Osteoblast (primary cell): Measurements from ENCODE around the gene ANKRD6. TPM values are rescaled to one million over a fixed set of nuclear protein-coding genes. Genes with fewer than 3 reads are reported as not detected.

Experiments used
- DNase-seq: peaks from one replicate; pipeline ENCODE4 v3.0.0; 2011; ENCODE audit warnings: low spot score, mixed read lengths; ENCODE audit not compliant: insufficient read length; ENCODE audit errors: missing footprints
- H2AFZ ChIP-seq: 2 replicates; pipeline ENCODE4 v1.6.0; 2011; ENCODE audit warnings: mild to moderate bottlenecking, low read length
- H3K27ac ChIP-seq: 2 replicates; pipeline ENCODE4 v1.5.1; 2011; ENCODE audit warnings: mild to moderate bottlenecking, low read depth, low read length, moderate library complexity
- H3K27me3 ChIP-seq: 2 replicates; pipeline ENCODE4 v1.6.0; 2012; ENCODE audit warnings: mild to moderate bottlenecking, control low read depth, inconsistent platforms, low read length, moderate library complexity; ENCODE audit not compliant: insufficient read depth
- H3K36me3 ChIP-seq: 2 replicates; pipeline ENCODE4 v1.5.1; 2011; ENCODE audit warnings: mild to moderate bottlenecking, low read length, control low read depth, moderate library complexity; ENCODE audit not compliant: insufficient read depth
- H3K4me1 ChIP-seq: 2 replicates; pipeline ENCODE4 v1.5.1; 2011; ENCODE audit warnings: mild to moderate bottlenecking, low read length, control low read depth, moderate library complexity; ENCODE audit not compliant: insufficient read depth
- H3K4me2 ChIP-seq: 2 replicates; pipeline ENCODE4 v1.6.0; 2011; ENCODE audit warnings: mild to moderate bottlenecking, low read length; ENCODE audit not compliant: insufficient read depth
- H3K4me3 ChIP-seq: fragments of 200-600 bp; sonication (generic); 3 replicates; pipeline ENCODE4 v1.5.1; 2012; ENCODE audit warnings: mild to moderate bottlenecking, low read length, inconsistent platforms; ENCODE audit not compliant: insufficient read depth
- H3K79me2 ChIP-seq: 2 replicates; pipeline ENCODE4 v1.6.0; 2012; ENCODE audit warnings: mild to moderate bottlenecking, low read length, control low read depth, inconsistent platforms; ENCODE audit not compliant: insufficient read depth
- H3K9me3 ChIP-seq: 2 replicates; pipeline ENCODE4 v1.5.1; 2011; ENCODE audit warnings: low read depth, low read length, control low read depth
- H4K20me1 ChIP-seq: 2 replicates; pipeline ENCODE4 v1.6.0; 2012; ENCODE audit warnings: mild to moderate bottlenecking, low read length, control low read depth; ENCODE audit not compliant: insufficient read depth
- CTCF ChIP-seq: IDR thresholded peaks from 2 replicates; pipeline ENCODE4 v1.5.1; 2011; ENCODE audit warnings: mild to moderate bottlenecking, low read depth, low read length, moderate library complexity; ENCODE audit errors: extremely low read depth
- total RNA-seq: library from RNA; depleted of rRNA; stranded (reverse); fragments of >200 nt; gene quantifications from 2 replicates; pipeline ENCODE4 v1.2.3, GENCODE V29; 2012

ANKRD6 gene
- total RNA-seq, 1 donor: 11.2 TPM

GRCh38 chr6:89509777-89510281, 76.9 kb downstream of the ANKRD6 start:
- H3K36me3 ChIP-seq: no peaks in the 10 kb centered on the region
- H3K4me1 ChIP-seq: no peaks in the 10 kb centered on the region
- H3K27ac ChIP-seq: no peak overlapping the region
- H3K4me2 ChIP-seq: no peak overlapping the region
- TF ChIP-seq CTCF: no peak
- no peaks in the 10 kb centered on the region for H3K9me3 ChIP-seq
- no peaks in the 10 kb centered on the region for H4K20me1 ChIP-seq
- H3K27me3 ChIP-seq: no peaks in the 10 kb centered on the region
- no peaks in the 10 kb centered on the region for H3K79me2 ChIP-seq
- no peak for DNase-seq
- H3K4me3 ChIP-seq: no peak overlapping the region
- no peak overlapping the region for H2AFZ ChIP-seq

DNA sequence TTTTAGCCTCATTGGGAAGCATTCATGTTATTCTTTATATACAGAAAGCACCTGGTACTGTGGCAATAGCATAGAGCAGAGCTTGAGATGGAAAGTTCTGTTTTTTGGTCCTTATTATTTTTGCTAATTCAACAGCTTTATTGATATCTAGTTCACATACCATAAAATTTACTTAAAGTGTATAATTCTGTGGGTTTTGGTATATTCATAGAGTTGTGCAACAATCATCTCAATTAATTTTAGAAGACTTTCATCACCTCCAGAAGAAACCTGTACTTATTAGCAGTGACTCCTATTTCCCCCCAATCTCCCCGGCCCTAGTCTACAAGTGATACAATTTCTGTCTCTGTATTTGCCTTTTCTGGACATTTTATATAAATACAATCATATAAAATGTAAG, 77.4 kb downstream of the ANKRD6 start:
- H3K36me3 ChIP-seq: no peaks in the 10 kb centered on the region
- TF ChIP-seq CTCF: no peak
- no peak overlapping the region for H3K4me2 ChIP-seq
- no peaks in the 10 kb centered on the region for H3K79me2 ChIP-seq
- no peak for DNase-seq
- H3K27me3 ChIP-seq: no peaks in the 10 kb centered on the region
- H2AFZ ChIP-seq: no peak overlapping the region
- no peak overlapping the region for H3K27ac ChIP-seq
- no peaks in the 10 kb centered on the region for H3K4me1 ChIP-seq
- H4K20me1 ChIP-seq: no peaks in the 10 kb centered on the region
- no peaks in the 10 kb centered on the region for H3K9me3 ChIP-seq
- H3K4me3 ChIP-seq: no peak overlapping the region

- H3K4me2 ChIP-seq: no peak overlapping the region
- H3K79me2 ChIP-seq: no peaks in the 10 kb centered on the region
- H3K36me3 ChIP-seq: no peaks in the 10 kb centered on the region
- no peak overlapping the region for H3K4me3 ChIP-seq
- no peak overlapping the region for H3K27ac ChIP-seq
- H3K4me1 ChIP-seq: no peaks in the 10 kb centered on the region
- H3K9me3 ChIP-seq: no peaks in the 10 kb centered on the region
- no peaks in the 10 kb centered on the region for H3K27me3 ChIP-seq
- no peak overlapping the region for H2AFZ ChIP-seq
- no peak for DNase-seq
- H4K20me1 ChIP-seq: no peaks in the 10 kb centered on the region
- no peak for TF ChIP-seq CTCF
Observed at GRCh38 chr6:89518352-89519055, 85.6 kb downstream of the ANKRD6 start.

GRCh38 chr6:89520736-89521135, 87.8 kb downstream of the ANKRD6 start:
- no peaks in the 10 kb centered on the region for H3K4me1 ChIP-seq
- no peak overlapping the region for H2AFZ ChIP-seq
- no peak overlapping the region for H3K4me3 ChIP-seq
- H3K9me3 ChIP-seq: no peaks in the 10 kb centered on the region
- H4K20me1 ChIP-seq: no peaks in the 10 kb centered on the region
- no peak for DNase-seq
- no peaks in the 10 kb centered on the region for H3K27me3 ChIP-seq
- H3K79me2 ChIP-seq: no peaks in the 10 kb centered on the region
- no peak overlapping the region for H3K4me2 ChIP-seq
- H3K27ac ChIP-seq: no peak overlapping the region
- no peak for TF ChIP-seq CTCF
- no peaks in the 10 kb centered on the region for H3K36me3 ChIP-seq
